Aorta (tissue), 5 donors: ENCODE results near the gene MYPN. TPM values are rescaled to one million over a fixed set of nuclear protein-coding genes. Genes with fewer than 3 reads are reported as not detected.
"Not testable (repeated sequence)": the region's sequence is repeated elsewhere in the genome, so short reads cannot be mapped to it uniquely, and the experiment has no call there.

Experiments used
- ATAC-seq: fragments of 200-7000 bp; cut with Tn5 transposase; one replicate; pipeline ENCODE4 v1.9.1; 2022; ENCODE audit warnings: moderate library complexity; ENCODE audit not compliant: low FRiP score
- DNase-seq, 2 donors: peaks; one replicate each; pipeline ENCODE4 v3.0.0-alpha.2; 2020
- H3K27ac ChIP-seq, 2 donors: one replicate each; pipeline ENCODE4 v1.5.1; 2013; ENCODE audit warnings: low read length in 2 of 2, mild to moderate bottlenecking in 2 of 2, moderate library complexity in 2 of 2, control low read depth in 1 of 2, inconsistent platforms in 1 of 2, low read depth in 1 of 2
- H3K27me3 ChIP-seq, 2 donors: one replicate each; pipeline ENCODE4 v1.6.1; 2013; ENCODE audit warnings: control low read depth in 1 of 2, low read length in 1 of 2, mild to moderate bottlenecking in 1 of 2, moderate library complexity in 1 of 2; ENCODE audit not compliant: insufficient read depth in 2 of 2, control insufficient read depth in 1 of 2
- H3K36me3 ChIP-seq, 2 donors: one replicate each; pipeline ENCODE4 v1.6.1; 2013; ENCODE audit warnings: control low read depth in 1 of 2, low read length in 1 of 2, mild to moderate bottlenecking in 1 of 2; ENCODE audit not compliant: insufficient read depth in 2 of 2, control insufficient read depth in 1 of 2
- H3K4me1 ChIP-seq, 2 donors: one replicate each; pipeline ENCODE4 v1.6.1; 2013; ENCODE audit warnings: low read length in 2 of 2, control low read depth in 1 of 2, mild to moderate bottlenecking in 1 of 2, moderate library complexity in 1 of 2; ENCODE audit not compliant: insufficient read depth in 2 of 2, control insufficient read depth in 1 of 2
- H3K4me3 ChIP-seq, 2 donors: one replicate each; pipeline ENCODE4 v1.5.1; 2013; ENCODE audit warnings: low read length in 2 of 2, control low read depth in 1 of 2, mild to moderate bottlenecking in 1 of 2
- H3K9me3 ChIP-seq: one replicate; pipeline ENCODE4 v1.6.1; 2013; ENCODE audit warnings: mild to moderate bottlenecking, low read length; ENCODE audit not compliant: control insufficient read depth
- WGBS, 2 donors: extraction: QIAGEN DNeasy Blood & Tissue Kit; methylation state at CpG; one replicate each; pipeline ENCODE4 v1.1.7; 2013; 5-methylcytosine and 5-hydroxymethylcytosine counted together
- intact Hi-C, 2 donors: fragments of 100-400 bp; cut with DNase I; formaldehyde crosslinking; loops; one replicate each; pipeline versions ENCODE4 v1.14.2 to v1.15.0; 2022
- polyA plus RNA-seq, 2 donors: library from polyadenylated mRNA; stranded (reverse); fragments of 200-250 nt; gene quantifications; one replicate each; pipeline ENCODE4 v1.2.3, GENCODE V29; 2013
- total RNA-seq, 2 donors: library from RNA; stranded (reverse); fragmentation: NEBNext Ultra II Directional; extraction: Animal tissue kit (Norgen Biotek cat#: 25700); gene quantifications; one replicate each; pipeline ENCODE4 v1.2.1, GENCODE V29; 2021
- donor health status: healthy with polysubstance abuse.
- donor health status: Bipolar disorder and iron deficiency.
- donor health status: DM: no; HTN: no; CAD: no.
- donor health status: DM: no; HTN: no; CAD: no.
- donor health status: DM: yes; HTN: yes; CAD: no.

Gene MYPN
- total and polyA plus RNA-seq, 4 donors, result 0.10 to 0.25 TPM; not detected in 2

- ATAC-seq (no peak), DNase-seq (no peak)
- Histone ChIP-seq H3K36me3 (no peaks in the 10 kb centered on the region), H3K27ac (no peak overlapping the region), H3K9me3 (no peaks in the 10 kb centered on the region), H3K4me1 (no peaks in the 10 kb centered on the region), H3K27me3 (no peaks in the 10 kb centered on the region), H3K4me3 (no peak overlapping the region)
- WGBS, 2 donors, result 76 to 86% methylated on average over 1 of the region's 1 CpG
- intact Hi-C loops, result no loop called here
These were observed 36.8 kb downstream of the MYPN start for GRCh38 chr10:68146133-68146532.

GRCh38 chr10:68151453-68151852, 42.2 kb downstream of the MYPN start:
- H3K36me3 ChIP-seq, result no peaks in the 10 kb centered on the region
- no peak for ATAC-seq
- no peak overlapping the region for H3K4me3 ChIP-seq
- no peak overlapping the region for H3K27ac ChIP-seq
- H3K4me1 ChIP-seq, result peaks cover 0 to 3% of the 10 kb centered on the region in 2 donors
- intact Hi-C loops, result no loop called here
- H3K27me3 ChIP-seq, result no peaks in the 10 kb centered on the region
- whole genome bisulfite sequencing, 2 donors, result 91 to 93% methylated on average over 1 of the region's 1 CpG
- no peaks in the 10 kb centered on the region for H3K9me3 ChIP-seq
- no peak for DNase-seq

- no peaks in the 10 kb centered on the region for H3K27me3 ChIP-seq
- H3K4me1 ChIP-seq, result peaks cover 0 to 3% of the 10 kb centered on the region in 2 donors
- no peak for DNase-seq
- peak; percentile 58 for ATAC-seq
- H3K9me3 ChIP-seq, result no peaks in the 10 kb centered on the region
- no peaks in the 10 kb centered on the region for H3K36me3 ChIP-seq
- WGBS, 2 donors, result 3% methylated on average over 8 of the region's 8 CpGs
- no peak overlapping the region for H3K27ac ChIP-seq
- H3K4me3 ChIP-seq, result no peak overlapping the region
- intact Hi-C loops, result loop anchor here (2.0 kb wide), 2 partner anchors 17 to 299 kb away; no protein-coding TSS in a partner anchor
These were observed 44.4 kb downstream of the MYPN start for GRCh38 chr10:68153473-68154210.

GRCh38 chr10:68154211-68154497, 44.9 kb downstream of the MYPN start:
- Histone ChIP-seq H3K27me3 (no peaks in the 10 kb centered on the region), H3K4me1 (peaks cover 0 to 3% of the 10 kb centered on the region in 2 donors), H3K9me3 (no peaks in the 10 kb centered on the region), H3K4me3 (no peak overlapping the region), H3K27ac (no peak overlapping the region), H3K36me3 (no peaks in the 10 kb centered on the region)
- intact Hi-C loops, result loop anchor here in 1 of 2 donors (2.0 kb wide), 1 partner anchor 299 kb away; no protein-coding TSS in a partner anchor
- 1 to 5% methylated on average over 3 of the region's 3 CpGs for WGBS, 2 donors
- no peak for ATAC-seq
- DNase-seq, result peak in 1 of 2 donors; percentile 56

- ATAC-seq (no peak), DNase-seq (no peak)
- Histone ChIP-seq H3K4me3 (no peak overlapping the region), H3K36me3 (no peaks in the 10 kb centered on the region), H3K4me1 (peaks cover 0 to 3% of the 10 kb centered on the region in 2 donors), H3K9me3 (no peaks in the 10 kb centered on the region), H3K27me3 (no peaks in the 10 kb centered on the region), H3K27ac (no peak overlapping the region)
- intact Hi-C loops, result loop anchor here (2.0 to 5.0 kb wide), 4 partner anchors 73 to 301 kb away; no protein-coding TSS in a partner anchor
- 44 to 47% methylated on average over 2 of the region's 2 CpGs for WGBS, 2 donors
These were observed 46.4 kb downstream of the MYPN start for GRCh38 chr10:68155615-68156210.

- 34 to 39% methylated on average over 11 of the region's 11 CpGs for WGBS, 2 donors
- Histone ChIP-seq H3K36me3 (no peaks in the 10 kb centered on the region), H3K27ac (no peak overlapping the region), H3K4me3 (no peak overlapping the region), H3K9me3 (no peaks in the 10 kb centered on the region), H3K4me1 (peaks cover 0 to 3% of the 10 kb centered on the region in 2 donors), H3K27me3 (no peaks in the 10 kb centered on the region)
- intact Hi-C loops, result loop anchor here (2.0 to 5.0 kb wide), 3 partner anchors 74 to 299 kb away; no protein-coding TSS in a partner anchor
- DNase-seq (peak in 1 of 2 donors; percentile 54), ATAC-seq (peak; percentile 71)
These were observed 47.3 kb downstream of the MYPN start for GRCh38 chr10:68156373-68157185.

GRCh38 chr10:68157522-68157921, 48.2 kb downstream of the MYPN start:
- H3K27me3 ChIP-seq, H3K27ac ChIP-seq, H3K9me3 ChIP-seq, H3K4me1 ChIP-seq, H3K36me3 ChIP-seq, H3K4me3 ChIP-seq, DNase-seq, ATAC-seq: not testable (repeated sequence)
- WGBS, 2 donors, result 80 to 81% methylated on average over 6 to 7 of the region's 7 CpGs
- intact Hi-C loops, result loop anchor here (2.0 to 5.0 kb wide), 3 partner anchors 75 to 300 kb away; no protein-coding TSS in a partner anchor

GRCh38 chr10:68158031-68158430, 48.7 kb downstream of the MYPN start:
- no peaks in the 10 kb centered on the region for H3K27me3 ChIP-seq
- no peak for DNase-seq
- H3K36me3 ChIP-seq, result no peaks in the 10 kb centered on the region
- H3K9me3 ChIP-seq, result no peaks in the 10 kb centered on the region
- peaks cover 0 to 3% of the 10 kb centered on the region in 2 donors for H3K4me1 ChIP-seq
- intact Hi-C loops, result loop anchor here in 1 of 2 donors (5.0 kb wide), 1 partner anchor 301 kb away; no protein-coding TSS in a partner anchor
- H3K27ac ChIP-seq, result no peak overlapping the region
- WGBS, 2 donors, result 81 to 83% methylated on average over 7 of the region's 7 CpGs
- H3K4me3 ChIP-seq, result no peak overlapping the region
- no peak for ATAC-seq
